Lower leg skin (tissue), 3 donors: Measurements from ENCODE around the gene SORCS2.

Experiments
- CTCF ChIP-seq, 3 donors: fragments of 450-650 bp; IDR thresholded peaks; one replicate each; pipeline ENCODE4 v1.5.1; 2016; ENCODE audit warnings: antibody characterized with exemption in 3 of 3, mild to moderate bottlenecking in 3 of 3, moderate library complexity in 2 of 3
- POLR2A ChIP-seq, 2 donors: fragments of 450-650 bp; IDR thresholded peaks; one replicate each; pipeline ENCODE4 v1.6.1; 2016 to 2017; ENCODE audit warnings: antibody characterized with exemption in 2 of 2, mild to moderate bottlenecking in 1 of 2, moderate library complexity in 1 of 2

- TF ChIP-seq CTCF (IDR thresholded peaks at IDR 0.05) (no peak), POLR2A (IDR thresholded peaks at IDR 0.05) (no peak)
Measured at GRCh38 chr4:7319024-7319423, 126.7 kb downstream of the SORCS2 start.
